GM23338 (cell line): ENCODE data around the gene RAMACL. TPM values are rescaled to one million over a fixed set of nuclear protein-coding genes. Genes with fewer than 3 reads are reported as not detected.

Source experiments
- ATAC-seq: fragments of 200-7000 bp; cut with Tn5 transposase; 3 replicates; pipeline ENCODE4 v1.9.1; 2020
- DNase-seq: peaks from one replicate; pipeline ENCODE4 v3.0.0-alpha.2; 2015; ENCODE audit warnings: low spot score
- H2AFZ ChIP-seq: fragments of 200-600 bp; sonication (generic); 2 replicates; pipeline ENCODE4 v1.8.0; 2016; ENCODE audit warnings: antibody characterized with exemption, mild to moderate bottlenecking, moderate library complexity
- H3F3A ChIP-seq: fragments of 200-600 bp; sonication (generic); replicated peaks from 2 replicates; pipeline ENCODE4 v1.8.0; 2017; ENCODE audit warnings: antibody characterized with exemption, mixed run types, low read depth
- H3K27ac ChIP-seq: fragments of 200-600 bp; sonication (generic); 2 replicates; pipeline ENCODE4 v1.6.1; 2016; ENCODE audit warnings: low read depth
- H3K27me3 ChIP-seq: fragments of 200-600 bp; sonication (generic); 2 replicates; pipeline ENCODE4 v1.8.0; 2016; ENCODE audit warnings: mild to moderate bottlenecking, mixed run types, moderate library complexity; ENCODE audit not compliant: insufficient read depth
- H3K36me3 ChIP-seq: fragments of 200-600 bp; sonication (generic); 2 replicates; pipeline ENCODE4 v1.8.0; 2016; ENCODE audit warnings: mild to moderate bottlenecking; ENCODE audit not compliant: insufficient read depth
- H3K4me1 ChIP-seq: fragments of 200-600 bp; sonication (generic); 2 replicates; pipeline ENCODE4 v1.8.0; 2016; ENCODE audit warnings: mild to moderate bottlenecking, moderate library complexity; ENCODE audit not compliant: insufficient read depth
- H3K4me2 ChIP-seq: fragments of 200-600 bp; sonication (generic); 2 replicates; pipeline ENCODE4 v1.7.1; 2017; ENCODE audit warnings: mixed run types
- H3K4me3 ChIP-seq: fragments of 200-600 bp; sonication (generic); 2 replicates; pipeline ENCODE4 v1.6.1; 2016; ENCODE audit warnings: mixed run types
- H3K79me2 ChIP-seq: fragments of 200-600 bp; sonication (generic); replicated peaks from 2 replicates; pipeline ENCODE4 v1.8.0; 2017; ENCODE audit warnings: mild to moderate bottlenecking; ENCODE audit not compliant: insufficient read depth
- H3K9me2 ChIP-seq: fragments of 200-600 bp; sonication (generic); 2 replicates; pipeline ENCODE4 v1.8.0; 2017; ENCODE audit not compliant: insufficient read depth
- H4K20me1 ChIP-seq: fragments of 200-600 bp; sonication (generic); replicated peaks from 2 replicates; pipeline ENCODE4 v1.8.0; 2017; ENCODE audit warnings: mild to moderate bottlenecking; ENCODE audit not compliant: insufficient read depth
- H3K27ac Mint-ChIP-seq: 2 replicates; pipeline ENCODE4 v1.8.0; 2020; ENCODE audit warnings: inconsistent platforms, mild to moderate bottlenecking, moderate library complexity, mixed read lengths
- H3K27me3 Mint-ChIP-seq: 3 replicates; pipeline ENCODE4 v1.8.0; 2022; ENCODE audit warnings: low read depth, mild to moderate bottlenecking, moderate library complexity, mixed read lengths, inconsistent platforms; ENCODE audit not compliant: insufficient read depth, poor library complexity
- H3K36me3 Mint-ChIP-seq: 3 replicates; pipeline ENCODE4 v1.8.0; 2021; ENCODE audit warnings: low read depth, mild to moderate bottlenecking, inconsistent platforms, moderate library complexity, mixed read lengths
- H3K4me1 Mint-ChIP-seq: 3 replicates; pipeline ENCODE4 v1.8.0; 2020; ENCODE audit warnings: mild to moderate bottlenecking, inconsistent platforms, mixed read lengths
- H3K4me3 Mint-ChIP-seq: 3 replicates; pipeline ENCODE4 v1.8.0; 2021; ENCODE audit warnings: moderate library complexity, mild to moderate bottlenecking, inconsistent platforms, mixed read lengths
- H3K9me3 Mint-ChIP-seq: 3 replicates; pipeline ENCODE4 v1.8.0; 2020; ENCODE audit warnings: moderate library complexity, mild to moderate bottlenecking, inconsistent platforms, mixed read lengths
- CREB1 ChIP-seq: fragments of 250-450 bp; sonication (Bioruptor Pico); IDR thresholded peaks from 2 replicates; pipeline ENCODE4 v1.5.0; 2020; ENCODE audit warnings: low read depth, mild to moderate bottlenecking, moderate library complexity
- JUNB ChIP-seq: IDR thresholded peaks from one replicate; pipeline ENCODE4 v1.6.1; 2016; ENCODE audit warnings: antibody characterized with exemption; ENCODE audit not compliant: unreplicated experiment
- ZNF114 ChIP-seq: fragments of 250-450 bp; sonication (Bioruptor Pico); IDR thresholded peaks from 2 replicates; pipeline ENCODE4 v1.5.0; 2020; ENCODE audit warnings: mild to moderate bottlenecking, moderate library complexity
- polyA plus RNA-seq: library from polyadenylated mRNA; unstranded; fragments of >200 nt; fragmentation: Nextera tagmentation; extraction: Ambion mirVana; gene quantifications from 2 replicates; pipeline ENCODE4 v1.2.1, GENCODE V29; 2016
- total RNA-seq: library from RNA; depleted of rRNA; stranded (reverse); fragments of >200 nt; shearing (Covaris generic); gene quantifications from 2 replicates; pipeline ENCODE4 v1.2.3, GENCODE V29; 2014
- TF ChIP-seq, protein P1 (sequence below): fragments of 250-450 bp; sonication (Bioruptor Pico); IDR thresholded peaks from 2 replicates; pipeline ENCODE4 v1.5.0; 2020; ENCODE audit warnings: mild to moderate bottlenecking, moderate library complexity
- TF ChIP-seq, protein P2 (sequence below): IDR thresholded peaks from 2 replicates; pipeline ENCODE4 v1.6.1; 2016; ENCODE audit warnings: antibody characterized with exemption
- TF ChIP-seq, protein P3 (sequence below): IDR thresholded peaks from one replicate; pipeline ENCODE4 v1.6.1; 2018; ENCODE audit warnings: antibody characterized with exemption; ENCODE audit not compliant: unreplicated experiment
- TF ChIP-seq, protein P4 (sequence below), 2 experiments: fragments of 200-600 bp in 1 of 2; sonication (generic) in 1 of 2; conservative IDR thresholded peaks; 2 replicates each; pipeline versions ENCODE4 v1.5.1 to v1.6.1; 2016 to 2017; ENCODE audit warnings: antibody characterized with exemption in 2 of 2, low read depth in 2 of 2, mild to moderate bottlenecking in 2 of 2, moderate library complexity in 1 of 2

Gene RAMACL
- total and polyA plus RNA-seq, 2 experiments from 2014 or later: 0.61 to 4.0 TPM

DNA sequence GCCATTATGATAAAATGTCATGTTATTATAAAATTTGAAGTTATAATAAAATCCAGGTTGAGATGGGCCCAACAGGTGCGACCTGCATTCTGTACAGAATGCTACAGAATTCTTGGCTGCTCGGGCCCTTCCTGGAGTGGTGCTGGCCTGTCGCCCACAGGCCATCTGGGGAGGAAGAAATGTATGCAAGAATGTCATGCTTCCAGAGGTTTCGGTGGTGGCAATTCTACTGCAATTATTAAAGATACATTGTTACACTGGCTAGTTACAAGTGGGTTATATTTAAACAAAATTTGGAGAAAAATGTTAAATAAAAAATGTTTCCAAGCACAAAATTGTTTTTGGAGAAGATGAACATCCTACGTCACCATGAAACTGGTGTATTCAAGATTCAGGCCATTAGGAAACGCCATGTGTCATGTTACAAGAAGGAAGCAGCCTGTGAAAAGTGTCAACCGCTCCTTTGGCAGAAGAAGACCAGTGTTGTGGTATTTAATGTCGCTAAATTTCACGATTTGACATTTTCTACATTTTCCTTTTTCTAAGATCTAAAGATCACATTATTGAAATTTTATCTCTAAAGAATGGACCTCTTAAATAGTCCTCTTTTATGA is 7.1 kb downstream of the RAMACL start:
- Histone ChIP-seq H3K36me3 (no peaks in the 10 kb centered on the region), H3K79me2 (peaks cover 33% of the 10 kb centered on the region), H4K20me1 (peaks cover 14% of the 10 kb centered on the region; the same call in 1 of the 2 replicates), H3K4me2 (no peak overlapping the region), H3K27me3 (no peaks in the 10 kb centered on the region), H3K4me3 (no peak overlapping the region), H3F3A (no peaks in the 10 kb centered on the region), H2AFZ (no peak overlapping the region), H3K27ac (no peak overlapping the region), H3K9me2 (0 out of 2 replicates have a peak, but pooled peaks cover 6% of the 10 kb centered on the region), H3K4me1 (no peaks in the 10 kb centered on the region)
- peaks cover 9% of the 10 kb centered on the region for H3K27me3 Mint-ChIP-seq
- no peak for ATAC-seq
- TF ChIP-seq, protein P1, sequence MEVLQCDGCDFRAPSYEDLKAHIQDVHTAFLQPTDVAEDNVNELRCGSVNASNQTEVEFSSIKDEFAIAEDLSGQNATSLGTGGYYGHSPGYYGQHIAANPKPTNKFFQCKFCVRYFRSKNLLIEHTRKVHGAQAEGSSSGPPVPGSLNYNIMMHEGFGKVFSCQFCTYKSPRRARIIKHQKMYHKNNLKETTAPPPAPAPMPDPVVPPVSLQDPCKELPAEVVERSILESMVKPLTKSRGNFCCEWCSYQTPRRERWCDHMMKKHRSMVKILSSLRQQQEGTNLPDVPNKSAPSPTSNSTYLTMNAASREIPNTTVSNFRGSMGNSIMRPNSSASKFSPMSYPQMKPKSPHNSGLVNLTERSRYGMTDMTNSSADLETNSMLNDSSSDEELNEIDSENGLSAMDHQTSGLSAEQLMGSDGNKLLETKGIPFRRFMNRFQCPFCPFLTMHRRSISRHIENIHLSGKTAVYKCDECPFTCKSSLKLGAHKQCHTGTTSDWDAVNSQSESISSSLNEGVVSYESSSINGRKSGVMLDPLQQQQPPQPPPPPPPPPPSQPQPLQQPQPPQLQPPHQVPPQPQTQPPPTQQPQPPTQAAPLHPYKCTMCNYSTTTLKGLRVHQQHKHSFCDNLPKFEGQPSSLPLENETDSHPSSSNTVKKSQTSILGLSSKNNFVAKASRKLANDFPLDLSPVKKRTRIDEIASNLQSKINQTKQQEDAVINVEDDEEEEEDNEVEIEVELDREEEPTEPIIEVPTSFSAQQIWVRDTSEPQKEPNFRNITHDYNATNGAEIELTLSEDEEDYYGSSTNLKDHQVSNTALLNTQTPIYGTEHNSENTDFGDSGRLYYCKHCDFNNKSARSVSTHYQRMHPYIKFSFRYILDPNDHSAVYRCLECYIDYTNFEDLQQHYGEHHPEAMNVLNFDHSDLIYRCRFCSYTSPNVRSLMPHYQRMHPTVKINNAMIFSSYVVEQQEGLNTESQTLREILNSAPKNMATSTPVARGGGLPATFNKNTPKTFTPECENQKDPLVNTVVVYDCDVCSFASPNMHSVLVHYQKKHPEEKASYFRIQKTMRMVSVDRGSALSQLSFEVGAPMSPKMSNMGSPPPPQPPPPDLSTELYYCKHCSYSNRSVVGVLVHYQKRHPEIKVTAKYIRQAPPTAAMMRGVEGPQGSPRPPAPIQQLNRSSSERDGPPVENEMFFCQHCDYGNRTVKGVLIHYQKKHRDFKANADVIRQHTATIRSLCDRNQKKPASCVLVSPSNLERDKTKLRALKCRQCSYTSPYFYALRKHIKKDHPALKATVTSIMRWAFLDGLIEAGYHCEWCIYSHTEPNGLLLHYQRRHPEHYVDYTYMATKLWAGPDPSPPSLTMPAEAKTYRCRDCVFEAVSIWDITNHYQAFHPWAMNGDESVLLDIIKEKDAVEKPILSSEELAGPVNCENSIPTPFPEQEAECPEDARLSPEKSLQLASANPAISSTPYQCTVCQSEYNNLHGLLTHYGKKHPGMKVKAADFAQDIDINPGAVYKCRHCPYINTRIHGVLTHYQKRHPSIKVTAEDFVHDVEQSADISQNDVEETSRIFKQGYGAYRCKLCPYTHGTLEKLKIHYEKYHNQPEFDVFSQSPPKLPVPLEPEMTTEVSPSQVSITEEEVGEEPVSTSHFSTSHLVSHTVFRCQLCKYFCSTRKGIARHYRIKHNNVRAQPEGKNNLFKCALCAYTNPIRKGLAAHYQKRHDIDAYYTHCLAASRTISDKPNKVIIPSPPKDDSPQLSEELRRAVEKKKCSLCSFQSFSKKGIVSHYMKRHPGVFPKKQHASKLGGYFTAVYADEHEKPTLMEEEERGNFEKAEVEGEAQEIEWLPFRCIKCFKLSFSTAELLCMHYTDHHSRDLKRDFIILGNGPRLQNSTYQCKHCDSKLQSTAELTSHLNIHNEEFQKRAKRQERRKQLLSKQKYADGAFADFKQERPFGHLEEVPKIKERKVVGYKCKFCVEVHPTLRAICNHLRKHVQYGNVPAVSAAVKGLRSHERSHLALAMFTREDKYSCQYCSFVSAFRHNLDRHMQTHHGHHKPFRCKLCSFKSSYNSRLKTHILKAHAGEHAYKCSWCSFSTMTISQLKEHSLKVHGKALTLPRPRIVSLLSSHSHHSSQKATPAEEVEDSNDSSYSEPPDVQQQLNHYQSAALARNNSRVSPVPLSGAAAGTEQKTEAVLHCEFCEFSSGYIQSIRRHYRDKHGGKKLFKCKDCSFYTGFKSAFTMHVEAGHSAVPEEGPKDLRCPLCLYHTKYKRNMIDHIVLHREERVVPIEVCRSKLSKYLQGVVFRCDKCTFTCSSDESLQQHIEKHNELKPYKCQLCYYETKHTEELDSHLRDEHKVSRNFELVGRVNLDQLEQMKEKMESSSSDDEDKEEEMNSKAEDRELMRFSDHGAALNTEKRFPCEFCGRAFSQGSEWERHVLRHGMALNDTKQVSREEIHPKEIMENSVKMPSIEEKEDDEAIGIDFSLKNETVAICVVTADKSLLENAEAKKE (CRISPR knock-in tag): no peak
- no peak for TF ChIP-seq CREB1
- TF ChIP-seq, protein P2, sequence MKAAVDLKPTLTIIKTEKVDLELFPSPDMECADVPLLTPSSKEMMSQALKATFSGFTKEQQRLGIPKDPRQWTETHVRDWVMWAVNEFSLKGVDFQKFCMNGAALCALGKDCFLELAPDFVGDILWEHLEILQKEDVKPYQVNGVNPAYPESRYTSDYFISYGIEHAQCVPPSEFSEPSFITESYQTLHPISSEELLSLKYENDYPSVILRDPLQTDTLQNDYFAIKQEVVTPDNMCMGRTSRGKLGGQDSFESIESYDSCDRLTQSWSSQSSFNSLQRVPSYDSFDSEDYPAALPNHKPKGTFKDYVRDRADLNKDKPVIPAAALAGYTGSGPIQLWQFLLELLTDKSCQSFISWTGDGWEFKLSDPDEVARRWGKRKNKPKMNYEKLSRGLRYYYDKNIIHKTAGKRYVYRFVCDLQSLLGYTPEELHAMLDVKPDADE: no peak
- TF ChIP-seq JUNB: no peak
- no peak for TF ChIP-seq ZNF114 (CRISPR knock-in tag)
- TF ChIP-seq, protein P3, sequence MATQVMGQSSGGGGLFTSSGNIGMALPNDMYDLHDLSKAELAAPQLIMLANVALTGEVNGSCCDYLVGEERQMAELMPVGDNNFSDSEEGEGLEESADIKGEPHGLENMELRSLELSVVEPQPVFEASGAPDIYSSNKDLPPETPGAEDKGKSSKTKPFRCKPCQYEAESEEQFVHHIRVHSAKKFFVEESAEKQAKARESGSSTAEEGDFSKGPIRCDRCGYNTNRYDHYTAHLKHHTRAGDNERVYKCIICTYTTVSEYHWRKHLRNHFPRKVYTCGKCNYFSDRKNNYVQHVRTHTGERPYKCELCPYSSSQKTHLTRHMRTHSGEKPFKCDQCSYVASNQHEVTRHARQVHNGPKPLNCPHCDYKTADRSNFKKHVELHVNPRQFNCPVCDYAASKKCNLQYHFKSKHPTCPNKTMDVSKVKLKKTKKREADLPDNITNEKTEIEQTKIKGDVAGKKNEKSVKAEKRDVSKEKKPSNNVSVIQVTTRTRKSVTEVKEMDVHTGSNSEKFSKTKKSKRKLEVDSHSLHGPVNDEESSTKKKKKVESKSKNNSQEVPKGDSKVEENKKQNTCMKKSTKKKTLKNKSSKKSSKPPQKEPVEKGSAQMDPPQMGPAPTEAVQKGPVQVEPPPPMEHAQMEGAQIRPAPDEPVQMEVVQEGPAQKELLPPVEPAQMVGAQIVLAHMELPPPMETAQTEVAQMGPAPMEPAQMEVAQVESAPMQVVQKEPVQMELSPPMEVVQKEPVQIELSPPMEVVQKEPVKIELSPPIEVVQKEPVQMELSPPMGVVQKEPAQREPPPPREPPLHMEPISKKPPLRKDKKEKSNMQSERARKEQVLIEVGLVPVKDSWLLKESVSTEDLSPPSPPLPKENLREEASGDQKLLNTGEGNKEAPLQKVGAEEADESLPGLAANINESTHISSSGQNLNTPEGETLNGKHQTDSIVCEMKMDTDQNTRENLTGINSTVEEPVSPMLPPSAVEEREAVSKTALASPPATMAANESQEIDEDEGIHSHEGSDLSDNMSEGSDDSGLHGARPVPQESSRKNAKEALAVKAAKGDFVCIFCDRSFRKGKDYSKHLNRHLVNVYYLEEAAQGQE: no peak
- TF ChIP-seq, protein P4, sequence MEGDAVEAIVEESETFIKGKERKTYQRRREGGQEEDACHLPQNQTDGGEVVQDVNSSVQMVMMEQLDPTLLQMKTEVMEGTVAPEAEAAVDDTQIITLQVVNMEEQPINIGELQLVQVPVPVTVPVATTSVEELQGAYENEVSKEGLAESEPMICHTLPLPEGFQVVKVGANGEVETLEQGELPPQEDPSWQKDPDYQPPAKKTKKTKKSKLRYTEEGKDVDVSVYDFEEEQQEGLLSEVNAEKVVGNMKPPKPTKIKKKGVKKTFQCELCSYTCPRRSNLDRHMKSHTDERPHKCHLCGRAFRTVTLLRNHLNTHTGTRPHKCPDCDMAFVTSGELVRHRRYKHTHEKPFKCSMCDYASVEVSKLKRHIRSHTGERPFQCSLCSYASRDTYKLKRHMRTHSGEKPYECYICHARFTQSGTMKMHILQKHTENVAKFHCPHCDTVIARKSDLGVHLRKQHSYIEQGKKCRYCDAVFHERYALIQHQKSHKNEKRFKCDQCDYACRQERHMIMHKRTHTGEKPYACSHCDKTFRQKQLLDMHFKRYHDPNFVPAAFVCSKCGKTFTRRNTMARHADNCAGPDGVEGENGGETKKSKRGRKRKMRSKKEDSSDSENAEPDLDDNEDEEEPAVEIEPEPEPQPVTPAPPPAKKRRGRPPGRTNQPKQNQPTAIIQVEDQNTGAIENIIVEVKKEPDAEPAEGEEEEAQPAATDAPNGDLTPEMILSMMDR (conservative IDR thresholded peaks at IDR 0.05; ENCODE audit: low read depth in 2 of 2): no peak
- peaks cover 22% of the 10 kb centered on the region for H3K9me3 Mint-ChIP-seq
- no peak overlapping the region for H3K4me3 Mint-ChIP-seq
- no peak for DNase-seq
- H3K4me1 Mint-ChIP-seq: peaks cover 23% of the 10 kb centered on the region
- H3K27ac Mint-ChIP-seq: no peak overlapping the region
- H3K36me3 Mint-ChIP-seq: peaks cover 39% of the 10 kb centered on the region
